SK-N-SH treated with all-trans-retinoic acid at 6 μM for 48 hours (cell line): ENCODE results near the gene DGKI.

Experiments used
- ATAC-seq: fragments of 200-7000 bp; cut with Tn5 transposase; 3 replicates; pipeline ENCODE4 v1.9.1; 2020; ENCODE audit warnings: mild to moderate bottlenecking, moderate library complexity
- ARNTL ChIP-seq: fragments of 450-650 bp; formaldehyde crosslinking; IDR thresholded peaks from 2 replicates; pipeline ENCODE4 v1.5.0; 2020; ENCODE audit warnings: low read depth, mild to moderate bottlenecking, moderate library complexity, borderline replicate concordance
- CSDC2 ChIP-seq: fragments of 250-450 bp; sonication (Bioruptor Pico); IDR thresholded peaks from 2 replicates; pipeline ENCODE4 v1.5.0; 2020; ENCODE audit warnings: mild to moderate bottlenecking, moderate library complexity
- ESRRG ChIP-seq: fragments of 250-450 bp; sonication (Bioruptor Pico); IDR thresholded peaks from 2 replicates; pipeline ENCODE4 v1.6.1; 2021; ENCODE audit warnings: mild to moderate bottlenecking
- GLIS3 ChIP-seq: fragments of 250-450 bp; sonication (Bioruptor Pico); IDR thresholded peaks from 2 replicates; pipeline ENCODE4 v1.5.0; 2020; ENCODE audit warnings: mild to moderate bottlenecking, moderate library complexity
- OSR1 ChIP-seq: fragments of 250-450 bp; sonication (Bioruptor Pico); IDR thresholded peaks from 2 replicates; pipeline ENCODE4 v1.8.0; 2022; ENCODE audit warnings: moderate library complexity, mild to moderate bottlenecking, inconsistent platforms
- POU6F1 ChIP-seq: fragments of 250-450 bp; sonication (Bioruptor Pico); IDR thresholded peaks from 2 replicates; pipeline ENCODE4 v1.8.0; 2021; ENCODE audit warnings: low read depth, mild to moderate bottlenecking, moderate library complexity, borderline replicate concordance
- PPARA ChIP-seq: fragments of 250-450 bp; sonication (Bioruptor Pico); IDR thresholded peaks from 2 replicates; pipeline ENCODE4 v1.5.0; 2020; ENCODE audit warnings: mild to moderate bottlenecking, borderline replicate concordance
- RARB ChIP-seq: fragments of 250-450 bp; sonication (Bioruptor Pico); IDR thresholded peaks from 2 replicates; pipeline ENCODE4 v1.8.0; 2021; ENCODE audit warnings: mild to moderate bottlenecking, moderate library complexity
- SNAI2 ChIP-seq: fragments of 250-450 bp; sonication (Bioruptor Pico); IDR thresholded peaks from 2 replicates; pipeline ENCODE4 v1.5.0; 2020; ENCODE audit warnings: mild to moderate bottlenecking, moderate library complexity
- TCF4 ChIP-seq: fragments of 250-450 bp; sonication (Bioruptor Pico); IDR thresholded peaks from 2 replicates; pipeline ENCODE4 v1.8.0; 2021; ENCODE audit warnings: mild to moderate bottlenecking, moderate library complexity, borderline replicate concordance
- TOX ChIP-seq: fragments of 250-450 bp; sonication (Bioruptor Pico); IDR thresholded peaks from 2 replicates; pipeline ENCODE4 v1.8.0; 2021; ENCODE audit warnings: mild to moderate bottlenecking, moderate library complexity, borderline replicate concordance
- TSHZ2 ChIP-seq: fragments of 250-450 bp; sonication (Bioruptor Pico); IDR thresholded peaks from 2 replicates; pipeline ENCODE4 v1.5.0; 2020; ENCODE audit warnings: mild to moderate bottlenecking, moderate library complexity
- ZC3H10 ChIP-seq: fragments of 250-450 bp; sonication (Bioruptor Pico); IDR thresholded peaks from 2 replicates; pipeline ENCODE4 v1.5.1; 2021; ENCODE audit warnings: mild to moderate bottlenecking, moderate library complexity
- ZFP3 ChIP-seq: fragments of 250-450 bp; sonication (Bioruptor Pico); IDR thresholded peaks from 2 replicates; pipeline ENCODE4 v1.5.0; 2020; ENCODE audit warnings: mild to moderate bottlenecking, moderate library complexity
- ZFP30 ChIP-seq: fragments of 450-650 bp; formaldehyde crosslinking; IDR thresholded peaks from 2 replicates; pipeline ENCODE4 v1.5.0; 2022; ENCODE audit warnings: mild to moderate bottlenecking, moderate library complexity
- ZNF565 ChIP-seq: fragments of 450-650 bp; formaldehyde crosslinking; conservative IDR thresholded peaks from 2 replicates; pipeline ENCODE4 v1.5.0; 2020; ENCODE audit warnings: low read depth, mild to moderate bottlenecking, moderate library complexity
- ZNF70 ChIP-seq: fragments of 450-650 bp; formaldehyde crosslinking; IDR thresholded peaks from 2 replicates; pipeline ENCODE4 v1.5.0; 2020; ENCODE audit warnings: mild to moderate bottlenecking, moderate library complexity
- TF ChIP-seq, protein P1 (sequence below): fragments of 250-450 bp; sonication (Bioruptor Pico); IDR thresholded peaks from 2 replicates; pipeline ENCODE4 v1.5.1; 2020; ENCODE audit warnings: low read depth, mild to moderate bottlenecking, moderate library complexity
- TF ChIP-seq, protein P2 (sequence below): fragments of 250-450 bp; sonication (Bioruptor Pico); IDR thresholded peaks from 2 replicates; pipeline ENCODE4 v1.8.0; 2020; ENCODE audit warnings: mild to moderate bottlenecking, moderate library complexity, borderline replicate concordance
- TF ChIP-seq, protein P3 (sequence below): fragments of 250-450 bp; sonication (Bioruptor Pico); IDR thresholded peaks from 2 replicates; pipeline ENCODE4 v1.5.1; 2021; ENCODE audit warnings: mild to moderate bottlenecking, moderate library complexity

The DGKI gene

DNA sequence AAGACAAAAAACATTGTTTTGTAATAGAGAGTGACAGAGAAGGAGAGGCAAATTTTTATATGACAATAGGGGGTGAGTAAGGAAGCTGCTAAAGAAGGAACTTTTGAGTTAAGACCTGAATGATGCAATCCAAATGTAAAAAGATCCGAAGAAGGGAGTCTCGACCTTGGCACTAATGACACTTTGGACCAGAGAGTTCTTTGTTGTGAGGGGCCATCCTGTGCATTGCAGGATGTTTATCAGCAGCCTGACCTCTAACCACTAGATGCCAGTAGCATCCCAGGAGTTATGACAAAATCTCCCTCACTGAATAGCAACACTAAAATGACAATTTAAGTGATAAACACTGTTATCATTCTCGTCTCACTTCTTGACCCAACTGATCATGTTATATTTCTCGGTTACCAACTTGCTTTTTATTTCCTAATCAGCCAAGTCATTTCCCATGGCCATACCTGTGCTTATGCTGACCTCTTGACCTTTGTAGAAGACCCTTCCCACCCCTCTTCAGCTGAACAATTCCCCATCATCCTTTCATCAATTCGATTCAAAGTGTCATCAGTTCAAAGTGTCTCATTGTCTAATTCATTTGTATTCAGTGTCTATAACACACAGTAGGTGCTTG lies 30.0 kb downstream of the DGKI start (continued):
- TF ChIP-seq TSHZ2, result no peak
- no peak for TF ChIP-seq ESRRG (CRISPR knock-in tag)
- TF ChIP-seq ZC3H10, result no peak
- TF ChIP-seq, protein P1, sequence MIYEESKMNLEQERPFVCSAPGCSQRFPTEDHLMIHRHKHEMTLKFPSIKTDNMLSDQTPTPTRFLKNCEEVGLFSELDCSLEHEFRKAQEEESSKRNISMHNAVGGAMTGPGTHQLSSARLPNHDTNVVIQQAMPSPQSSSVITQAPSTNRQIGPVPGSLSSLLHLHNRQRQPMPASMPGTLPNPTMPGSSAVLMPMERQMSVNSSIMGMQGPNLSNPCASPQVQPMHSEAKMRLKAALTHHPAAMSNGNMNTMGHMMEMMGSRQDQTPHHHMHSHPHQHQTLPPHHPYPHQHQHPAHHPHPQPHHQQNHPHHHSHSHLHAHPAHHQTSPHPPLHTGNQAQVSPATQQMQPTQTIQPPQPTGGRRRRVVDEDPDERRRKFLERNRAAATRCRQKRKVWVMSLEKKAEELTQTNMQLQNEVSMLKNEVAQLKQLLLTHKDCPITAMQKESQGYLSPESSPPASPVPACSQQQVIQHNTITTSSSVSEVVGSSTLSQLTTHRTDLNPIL, result no peak
- no peak for TF ChIP-seq ZNF565 (CRISPR knock-in tag)
- no peak for TF ChIP-seq POU6F1
- TF ChIP-seq ZFP3 (CRISPR knock-in tag), result no peak

DNA sequence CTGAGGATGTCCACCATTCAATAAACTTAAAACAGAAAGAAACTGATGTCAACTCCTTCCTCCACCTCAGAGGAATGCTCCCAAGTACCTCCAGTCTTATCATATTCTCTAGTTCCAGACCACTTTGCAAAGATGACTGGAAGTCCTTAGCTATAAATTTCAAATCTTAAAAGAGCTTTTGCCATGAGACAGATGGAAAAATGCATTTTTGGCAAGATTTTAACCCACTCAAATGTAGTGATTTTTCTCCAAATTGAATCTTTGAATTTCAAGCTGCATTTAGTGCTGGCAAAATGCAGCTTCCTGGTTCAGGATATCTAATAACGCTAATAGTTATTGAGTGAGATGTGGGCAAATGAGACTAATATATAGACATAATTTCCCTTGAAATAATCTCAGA lies 33.2 kb downstream of the DGKI start:
- TF ChIP-seq GLIS3 (CRISPR knock-in tag), result no peak
- no peak for TF ChIP-seq ZNF70 (CRISPR knock-in tag)
- no peak for TF ChIP-seq ARNTL (CRISPR knock-in tag)
- no peak for TF ChIP-seq ZC3H10
- no peak for TF ChIP-seq CSDC2
- TF ChIP-seq SNAI2, result no peak
- TF ChIP-seq, protein P1, result no peak
- no peak for TF ChIP-seq ZNF565 (CRISPR knock-in tag)
- no peak for TF ChIP-seq ZFP30 (CRISPR knock-in tag)
- no peak for TF ChIP-seq ESRRG (CRISPR knock-in tag)
- TF ChIP-seq OSR1 (CRISPR knock-in tag), result no peak
- no peak for TF ChIP-seq PPARA (CRISPR knock-in tag)
- TF ChIP-seq ZFP3 (CRISPR knock-in tag), result no peak
- no peak for TF ChIP-seq TOX (CRISPR knock-in tag)
- no peak for TF ChIP-seq POU6F1
- no peak for TF ChIP-seq TCF4 (CRISPR knock-in tag)
- TF ChIP-seq, protein P2, sequence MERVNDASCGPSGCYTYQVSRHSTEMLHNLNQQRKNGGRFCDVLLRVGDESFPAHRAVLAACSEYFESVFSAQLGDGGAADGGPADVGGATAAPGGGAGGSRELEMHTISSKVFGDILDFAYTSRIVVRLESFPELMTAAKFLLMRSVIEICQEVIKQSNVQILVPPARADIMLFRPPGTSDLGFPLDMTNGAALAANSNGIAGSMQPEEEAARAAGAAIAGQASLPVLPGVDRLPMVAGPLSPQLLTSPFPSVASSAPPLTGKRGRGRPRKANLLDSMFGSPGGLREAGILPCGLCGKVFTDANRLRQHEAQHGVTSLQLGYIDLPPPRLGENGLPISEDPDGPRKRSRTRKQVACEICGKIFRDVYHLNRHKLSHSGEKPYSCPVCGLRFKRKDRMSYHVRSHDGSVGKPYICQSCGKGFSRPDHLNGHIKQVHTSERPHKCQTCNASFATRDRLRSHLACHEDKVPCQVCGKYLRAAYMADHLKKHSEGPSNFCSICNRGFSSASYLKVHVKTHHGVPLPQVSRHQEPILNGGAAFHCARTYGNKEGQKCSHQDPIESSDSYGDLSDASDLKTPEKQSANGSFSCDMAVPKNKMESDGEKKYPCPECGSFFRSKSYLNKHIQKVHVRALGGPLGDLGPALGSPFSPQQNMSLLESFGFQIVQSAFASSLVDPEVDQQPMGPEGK, result no peak
- no peak for TF ChIP-seq RARB
- TF ChIP-seq, protein P3, sequence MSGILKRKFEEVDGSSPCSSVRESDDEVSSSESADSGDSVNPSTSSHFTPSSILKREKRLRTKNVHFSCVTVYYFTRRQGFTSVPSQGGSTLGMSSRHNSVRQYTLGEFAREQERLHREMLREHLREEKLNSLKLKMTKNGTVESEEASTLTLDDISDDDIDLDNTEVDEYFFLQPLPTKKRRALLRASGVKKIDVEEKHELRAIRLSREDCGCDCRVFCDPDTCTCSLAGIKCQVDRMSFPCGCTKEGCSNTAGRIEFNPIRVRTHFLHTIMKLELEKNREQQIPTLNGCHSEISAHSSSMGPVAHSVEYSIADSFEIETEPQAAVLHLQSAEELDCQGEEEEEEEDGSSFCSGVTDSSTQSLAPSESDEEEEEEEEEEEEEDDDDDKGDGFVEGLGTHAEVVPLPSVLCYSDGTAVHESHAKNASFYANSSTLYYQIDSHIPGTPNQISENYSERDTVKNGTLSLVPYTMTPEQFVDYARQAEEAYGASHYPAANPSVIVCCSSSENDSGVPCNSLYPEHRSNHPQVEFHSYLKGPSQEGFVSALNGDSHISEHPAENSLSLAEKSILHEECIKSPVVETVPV, result no peak
- ATAC-seq, result no peak
